ENCODE data around the gene CACNA1B.

Gene CACNA1B

DNA sequence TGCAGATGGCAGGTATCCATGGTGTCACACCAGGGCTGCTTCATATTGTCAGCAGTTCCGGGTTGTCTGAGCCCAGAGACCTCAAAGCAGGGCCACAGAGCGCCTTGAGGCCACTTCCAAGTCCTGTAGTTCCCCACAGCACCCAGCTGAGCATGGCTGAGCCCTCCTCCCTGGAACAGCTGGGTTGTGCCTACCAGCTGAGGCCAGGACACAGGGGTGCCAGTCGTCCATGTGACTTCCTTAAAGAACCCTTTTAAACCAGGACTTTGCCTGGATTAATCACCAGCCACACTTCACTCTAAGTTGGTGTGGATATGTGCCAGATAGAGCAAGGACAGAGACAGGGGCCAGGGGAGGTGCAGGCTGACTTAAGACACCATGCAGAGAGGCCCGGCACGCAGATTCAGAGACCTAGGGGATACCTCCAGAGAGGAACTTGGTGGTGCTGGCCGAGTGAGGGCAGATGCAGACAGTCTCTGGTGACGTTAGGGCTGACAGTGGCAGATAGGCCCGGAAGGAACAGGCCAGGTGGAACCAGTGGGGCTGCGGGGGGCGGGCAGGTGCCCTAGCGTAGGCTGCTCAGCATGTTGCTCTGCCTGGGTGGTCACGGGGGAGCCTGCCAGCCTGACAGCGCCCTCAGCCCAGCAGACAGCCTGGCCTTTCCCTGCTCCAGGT lies 142.7 kb downstream of the CACNA1B start:
- Histone ChIP-seq H3K4me1 (ENCODE audit: low read depth, poor library complexity, severe bottlenecking) (no peaks in the 10 kb centered on the region), H3K9ac (no peak overlapping the region), H3K79me2 (ENCODE audit: insufficient read depth, low read depth) (no peaks in the 10 kb centered on the region), H3K36me3 (ENCODE audit: insufficient read depth) (no peaks in the 10 kb centered on the region), H3K4me2 (no peak overlapping the region), H4K20me1 (ENCODE audit: insufficient read depth) (no peaks in the 10 kb centered on the region), H3K4me3 (IDR thresholded peaks at IDR 0.05; ENCODE audit: insufficient read depth, low read depth, low read length) (no peak overlapping the region), H2AFZ (ENCODE audit: low read depth) (no peak overlapping the region), H3K27ac (no peak overlapping the region), H3K27me3 (ENCODE audit: insufficient read depth, low read depth) (no peaks in the 10 kb centered on the region)
- TF ChIP-seq, protein P1, sequence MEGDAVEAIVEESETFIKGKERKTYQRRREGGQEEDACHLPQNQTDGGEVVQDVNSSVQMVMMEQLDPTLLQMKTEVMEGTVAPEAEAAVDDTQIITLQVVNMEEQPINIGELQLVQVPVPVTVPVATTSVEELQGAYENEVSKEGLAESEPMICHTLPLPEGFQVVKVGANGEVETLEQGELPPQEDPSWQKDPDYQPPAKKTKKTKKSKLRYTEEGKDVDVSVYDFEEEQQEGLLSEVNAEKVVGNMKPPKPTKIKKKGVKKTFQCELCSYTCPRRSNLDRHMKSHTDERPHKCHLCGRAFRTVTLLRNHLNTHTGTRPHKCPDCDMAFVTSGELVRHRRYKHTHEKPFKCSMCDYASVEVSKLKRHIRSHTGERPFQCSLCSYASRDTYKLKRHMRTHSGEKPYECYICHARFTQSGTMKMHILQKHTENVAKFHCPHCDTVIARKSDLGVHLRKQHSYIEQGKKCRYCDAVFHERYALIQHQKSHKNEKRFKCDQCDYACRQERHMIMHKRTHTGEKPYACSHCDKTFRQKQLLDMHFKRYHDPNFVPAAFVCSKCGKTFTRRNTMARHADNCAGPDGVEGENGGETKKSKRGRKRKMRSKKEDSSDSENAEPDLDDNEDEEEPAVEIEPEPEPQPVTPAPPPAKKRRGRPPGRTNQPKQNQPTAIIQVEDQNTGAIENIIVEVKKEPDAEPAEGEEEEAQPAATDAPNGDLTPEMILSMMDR (conservative IDR thresholded peaks at IDR 0.05; ENCODE audit: low read depth, low read length): no peak

DNA sequence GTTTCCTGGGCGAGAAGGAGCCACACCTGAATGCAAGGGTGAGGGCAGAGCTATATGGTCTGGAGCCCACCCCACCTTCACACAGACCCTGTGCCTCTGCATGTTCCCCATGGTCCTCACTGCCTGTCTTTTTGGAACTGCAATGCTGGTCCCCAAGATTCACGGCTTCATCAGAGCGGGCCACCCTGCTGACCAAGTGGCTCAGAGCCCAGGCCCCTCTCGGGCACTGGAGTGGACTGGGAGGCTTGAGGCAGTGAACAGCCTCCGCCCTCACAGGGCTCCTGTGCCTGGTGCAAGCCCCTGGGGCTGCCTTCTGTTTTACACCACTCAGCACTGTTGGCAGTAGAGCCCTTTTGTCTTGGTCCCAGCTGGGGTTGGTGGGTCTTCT lies 143.2 kb downstream of the CACNA1B start:
- no peaks in the 10 kb centered on the region for H3K4me1 ChIP-seq (ENCODE audit: low read depth, poor library complexity, severe bottlenecking)
- H3K4me2 ChIP-seq: no peak overlapping the region
- no peaks in the 10 kb centered on the region for H3K36me3 ChIP-seq (ENCODE audit: insufficient read depth)
- no peak overlapping the region for H3K4me3 ChIP-seq (IDR thresholded peaks at IDR 0.05; ENCODE audit: insufficient read depth, low read depth, low read length)
- no peak overlapping the region for H2AFZ ChIP-seq (ENCODE audit: low read depth)
- H3K27me3 ChIP-seq (ENCODE audit: insufficient read depth, low read depth): no peaks in the 10 kb centered on the region
- TF ChIP-seq, protein P1 (conservative IDR thresholded peaks at IDR 0.05; ENCODE audit: low read depth, low read length): no peak
- no peak overlapping the region for H3K27ac ChIP-seq
- H3K79me2 ChIP-seq (ENCODE audit: insufficient read depth, low read depth): no peaks in the 10 kb centered on the region
- no peaks in the 10 kb centered on the region for H4K20me1 ChIP-seq (ENCODE audit: insufficient read depth)
- no peak overlapping the region for H3K9ac ChIP-seq

DNA sequence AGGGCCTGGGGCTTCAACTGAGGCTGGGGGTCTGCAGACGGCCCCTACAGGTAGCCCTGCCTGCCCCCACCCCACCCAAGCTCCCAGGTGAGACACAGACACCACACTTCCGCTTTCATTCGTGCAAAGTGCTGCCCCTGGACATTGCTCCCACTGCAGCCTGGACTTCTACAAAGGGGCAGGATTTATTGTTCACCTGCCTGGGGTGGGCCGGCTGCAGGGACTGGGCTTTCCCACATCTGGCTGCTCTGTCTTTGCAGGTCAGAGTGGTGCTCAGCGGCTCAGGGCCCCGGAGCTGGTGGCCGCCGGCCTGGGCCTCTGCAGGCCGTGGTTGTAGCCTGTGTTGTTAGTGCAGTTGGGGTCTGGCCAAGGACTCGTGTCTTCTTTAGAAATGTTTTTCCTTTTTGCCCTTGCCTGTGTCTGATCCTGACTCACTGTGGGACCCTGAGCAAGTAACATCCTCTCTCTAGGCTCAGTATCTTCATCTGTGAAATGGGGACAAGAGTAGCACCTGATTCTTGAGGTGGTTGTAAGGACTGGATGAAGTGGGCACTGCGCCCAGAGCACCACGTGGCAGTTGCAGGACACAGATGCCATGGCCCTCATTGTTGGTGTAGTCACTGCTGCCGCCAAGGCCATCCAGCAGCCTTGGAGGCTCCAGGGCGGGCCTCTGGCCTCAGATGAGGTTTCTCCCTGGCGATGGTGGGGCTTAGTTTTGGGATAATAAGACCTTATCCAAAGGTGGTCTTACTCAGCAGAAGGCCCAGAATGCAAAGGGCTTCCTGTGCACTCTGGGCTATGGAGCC lies 143.9 kb downstream of the CACNA1B start:
- Histone ChIP-seq H2AFZ (ENCODE audit: low read depth) (no peak overlapping the region), H4K20me1 (ENCODE audit: insufficient read depth) (no peaks in the 10 kb centered on the region), H3K4me2 (no peak overlapping the region), H3K4me3 (IDR thresholded peaks at IDR 0.05; ENCODE audit: insufficient read depth, low read depth, low read length) (no peak overlapping the region), H3K79me2 (ENCODE audit: insufficient read depth, low read depth) (no peaks in the 10 kb centered on the region), H3K27me3 (ENCODE audit: insufficient read depth, low read depth) (no peaks in the 10 kb centered on the region), H3K9ac (no peak overlapping the region), H3K36me3 (ENCODE audit: insufficient read depth) (no peaks in the 10 kb centered on the region), H3K4me1 (ENCODE audit: low read depth, poor library complexity, severe bottlenecking) (no peaks in the 10 kb centered on the region), H3K27ac (no peak overlapping the region)
- TF ChIP-seq, protein P1 (conservative IDR thresholded peaks at IDR 0.05; ENCODE audit: low read depth, low read length): no peak

DNA sequence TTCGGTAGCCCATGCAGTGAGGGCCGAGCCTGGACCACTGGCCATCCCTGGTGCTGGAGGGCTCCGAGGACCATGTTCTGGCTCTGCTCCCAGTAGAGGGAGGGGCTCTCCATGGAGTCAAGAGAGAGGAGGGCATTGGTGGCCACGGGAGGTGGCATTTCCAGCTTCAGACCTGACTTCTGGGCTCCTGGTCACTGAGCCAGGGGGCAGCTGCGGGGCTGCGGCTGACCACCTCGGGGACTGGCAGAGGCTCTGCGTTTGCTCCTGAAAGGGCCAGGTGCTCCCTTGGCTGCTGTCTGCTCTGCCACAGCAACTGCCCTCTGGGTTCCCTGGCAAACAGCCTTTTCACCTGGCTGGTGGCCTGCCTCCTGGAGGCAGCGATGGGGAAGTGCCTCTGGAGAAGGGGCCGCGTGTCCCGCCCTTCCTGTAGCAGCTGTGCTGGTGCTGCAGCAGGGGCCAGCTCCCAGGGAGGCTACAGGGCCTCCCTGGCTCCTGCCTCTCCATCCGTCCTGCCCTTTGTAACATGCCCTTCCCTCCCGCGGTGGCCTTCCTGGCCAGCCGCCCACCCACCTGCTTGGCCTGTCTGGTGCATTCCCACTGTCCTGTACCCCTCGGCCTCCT lies 144.6 kb downstream of the CACNA1B start:
- Histone ChIP-seq H3K4me2 (no peak overlapping the region), H3K36me3 (ENCODE audit: insufficient read depth) (no peaks in the 10 kb centered on the region), H3K27ac (no peak overlapping the region), H3K4me1 (ENCODE audit: low read depth, poor library complexity, severe bottlenecking) (no peaks in the 10 kb centered on the region), H3K9ac (no peak overlapping the region), H3K4me3 (IDR thresholded peaks at IDR 0.05; ENCODE audit: insufficient read depth, low read depth, low read length) (no peak overlapping the region), H3K79me2 (ENCODE audit: insufficient read depth, low read depth) (no peaks in the 10 kb centered on the region), H2AFZ (ENCODE audit: low read depth) (no peak overlapping the region), H4K20me1 (ENCODE audit: insufficient read depth) (no peaks in the 10 kb centered on the region), H3K27me3 (ENCODE audit: insufficient read depth, low read depth) (no peaks in the 10 kb centered on the region)
- TF ChIP-seq, protein P1 (conservative IDR thresholded peaks at IDR 0.05; ENCODE audit: low read depth, low read length): no peak

Measured in KMS-11 (cell line).